IPS DF 4.7 (cell line): Measurements from ENCODE around the gene MAP4K3.

Experiments used
- DNase-seq: peaks from one replicate; pipeline ENCODE4 v3.0.0-alpha.2; 2013; ENCODE audit warnings: low spot score; ENCODE audit errors: extremely low read depth

The MAP4K3 gene

GRCh38 chr2:39436592-39437521, at the start of gene MAP4K3:
Gene MAP4K3 (minus strand): TSS chr2:39437285. CDS start chr2:39436987, 298 bp downstream.
- peak; percentile 83 for DNase-seq

- DNase-seq = no peak
Observed at GRCh38 chr2:39486071-39486470, 49.0 kb upstream of the MAP4K3 start.

- no peak for DNase-seq
Observed at GRCh38 chr2:39484620-39485495, 47.8 kb upstream of the MAP4K3 start.

- no peak for DNase-seq
Observed at GRCh38 chr2:39484206-39484605, 47.1 kb upstream of the MAP4K3 start.

GRCh38 chr2:39483534-39483933, 46.4 kb upstream of the MAP4K3 start:
- no peak for DNase-seq

- no peak for DNase-seq
Observed at GRCh38 chr2:39481611-39482010, 44.5 kb upstream of the MAP4K3 start.

GRCh38 chr2:39479696-39480095, 42.6 kb upstream of the MAP4K3 start:
- no peak for DNase-seq

GRCh38 chr2:39479053-39479670, 42.1 kb upstream of the MAP4K3 start:
- DNase-seq = no peak

GRCh38 chr2:39476524-39476923, 39.4 kb upstream of the MAP4K3 start:
- no peak for DNase-seq

- no peak for DNase-seq
Observed at GRCh38 chr2:39475006-39475405, 37.9 kb upstream of the MAP4K3 start.

- DNase-seq = no peak
Observed at GRCh38 chr2:39470580-39470979, 33.5 kb upstream of the MAP4K3 start.

- no peak for DNase-seq
Observed at GRCh38 chr2:39469807-39470206, 32.7 kb upstream of the MAP4K3 start.

GRCh38 chr2:39468579-39469451, 31.7 kb upstream of the MAP4K3 start:
- DNase-seq = no peak

GRCh38 chr2:39466311-39466710, 29.2 kb upstream of the MAP4K3 start:
- no peak for DNase-seq

GRCh38 chr2:39464864-39465263, 27.8 kb upstream of the MAP4K3 start:
- no peak for DNase-seq

GRCh38 chr2:39455826-39456225, 18.7 kb upstream of the MAP4K3 start:
- DNase-seq = no peak

- no peak for DNase-seq
Observed at GRCh38 chr2:39452396-39452795, 15.3 kb upstream of the MAP4K3 start.

- no peak for DNase-seq
Observed at GRCh38 chr2:39451954-39452353, 14.9 kb upstream of the MAP4K3 start.

- no peak for DNase-seq
Observed at GRCh38 chr2:39448169-39448502, 11.1 kb upstream of the MAP4K3 start.

- no peak for DNase-seq
Observed at GRCh38 chr2:39447266-39448168, 10.4 kb upstream of the MAP4K3 start.
